IMR-90 (cell line): Measurements from ENCODE around the gene KLF9.

Experiments
- CTCF ChIP-seq: conservative IDR thresholded peaks from 2 replicates; pipeline ENCODE4 v1.5.1; 2012; ENCODE audit warnings: mild to moderate bottlenecking, low read depth, low read length, improper control_type of control experiment
- RFX5 ChIP-seq: IDR thresholded peaks from 2 replicates; pipeline ENCODE4 v1.8.0; 2012; ENCODE audit warnings: low read depth, mild to moderate bottlenecking, low read length, moderate library complexity

GRCh38 chr9:70400107-70400892 is 14.2 kb downstream of the KLF9 start:
- TF ChIP-seq CTCF, result no peak
- TF ChIP-seq RFX5, result no peak
